GM18909 (cell line): Measurements from ENCODE around the gene GPR34.

Source experiments
- ATAC-seq: cut with Tn5 transposase; IDR thresholded peaks from one replicate; pipeline ENCODE4 v1.9.1; 2021; ENCODE audit warnings: mild to moderate bottlenecking; ENCODE audit not compliant: unreplicated experiment, poor library complexity

Gene GPR34

GRCh38 chrX:41730081-41730480, 41.3 kb downstream of the GPR34 start:
- ATAC-seq: no peak

DNA sequence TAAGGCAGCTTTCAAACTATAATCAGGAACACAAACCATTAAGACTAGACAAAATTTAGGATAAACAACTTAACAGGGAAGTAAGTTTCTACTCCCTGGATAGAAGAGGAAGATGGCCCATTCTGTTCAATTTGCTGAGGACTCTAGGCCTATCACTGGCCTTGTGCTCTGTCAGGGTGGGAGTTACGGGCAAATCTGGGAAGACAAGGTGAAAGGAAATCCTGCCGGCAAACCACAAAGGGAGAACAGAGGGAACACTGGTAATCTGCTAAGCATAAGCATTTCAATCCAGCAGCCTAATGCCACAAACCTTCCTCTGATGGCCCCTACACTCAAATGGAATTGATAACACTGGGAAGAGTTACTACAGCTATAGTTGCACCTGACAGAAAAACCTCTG, 43.5 kb downstream of the GPR34 start:
- ATAC-seq: no peak

- peak; percentile 99 for ATAC-seq
These were observed 45.2 kb downstream of the GPR34 start for GRCh38 chrX:41733939-41734338.

DNA sequence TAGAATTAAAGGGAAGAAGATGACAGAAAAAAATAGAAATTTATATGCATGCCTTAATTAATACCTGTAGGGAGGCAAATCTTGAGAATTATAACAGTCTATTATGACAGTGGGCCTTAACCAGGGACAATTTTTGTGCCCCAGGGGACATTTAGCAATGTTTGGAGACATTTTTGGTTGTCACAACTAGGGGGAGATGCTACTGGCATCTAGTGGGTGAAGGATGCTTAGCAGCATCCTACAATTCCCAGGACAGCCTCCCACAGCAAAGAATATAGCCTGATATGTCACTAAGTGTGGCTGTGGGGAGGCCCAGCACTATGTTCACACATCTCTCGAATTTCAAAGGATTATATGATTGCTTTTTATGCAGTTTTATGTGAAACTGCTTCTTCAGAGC, 45.8 kb downstream of the GPR34 start:
- ATAC-seq: no peak

DNA sequence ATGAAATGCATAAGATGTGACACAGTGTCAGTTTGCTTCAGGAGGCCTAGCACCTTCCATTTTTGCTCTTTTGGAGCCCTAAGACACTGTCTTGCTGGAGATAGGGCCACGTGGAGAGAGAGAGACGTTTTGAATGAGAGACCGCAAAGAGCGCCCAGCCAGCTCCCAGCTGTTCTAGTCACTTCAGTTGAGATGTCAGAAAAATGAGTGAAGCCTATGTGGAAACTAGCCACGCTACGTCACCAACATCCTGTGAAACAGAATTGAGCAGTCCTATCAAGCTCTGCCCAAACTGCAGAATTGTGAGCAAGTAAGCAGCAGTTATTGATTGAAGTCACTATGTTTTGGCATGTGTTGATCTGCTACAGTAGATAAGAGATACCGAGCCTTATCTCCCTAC, 48.3 kb downstream of the GPR34 start:
- ATAC-seq: no peak

DNA sequence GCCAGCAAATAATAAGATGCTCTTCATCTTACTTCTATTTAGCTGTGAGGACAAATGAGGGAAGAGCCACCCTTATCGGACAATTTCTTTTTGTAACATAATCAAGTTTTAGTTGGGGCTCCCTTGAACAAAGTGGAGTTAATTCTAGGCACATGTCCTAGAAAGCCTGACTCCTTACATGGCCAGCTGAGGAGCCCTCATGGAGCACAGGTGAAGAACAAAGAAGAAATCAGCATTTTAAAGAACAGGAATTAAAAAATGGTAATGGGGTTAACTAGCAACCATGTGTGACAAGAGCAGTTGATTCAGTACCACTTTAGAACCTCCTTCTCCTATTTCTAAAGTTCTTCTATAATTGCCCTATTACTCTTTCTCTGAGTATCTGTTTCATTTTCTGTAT, 51.1 kb downstream of the GPR34 start:
- no peak for ATAC-seq
